ENCODE data around the gene MAPK1. TPM values are rescaled to one million over a fixed set of nuclear protein-coding genes. Genes with fewer than 3 reads are reported as not detected.

MAPK1 gene
- total and polyA plus RNA-seq, 7 experiments from 2014 or later = 58.3 to 120 (median 97.0) TPM

DNA sequence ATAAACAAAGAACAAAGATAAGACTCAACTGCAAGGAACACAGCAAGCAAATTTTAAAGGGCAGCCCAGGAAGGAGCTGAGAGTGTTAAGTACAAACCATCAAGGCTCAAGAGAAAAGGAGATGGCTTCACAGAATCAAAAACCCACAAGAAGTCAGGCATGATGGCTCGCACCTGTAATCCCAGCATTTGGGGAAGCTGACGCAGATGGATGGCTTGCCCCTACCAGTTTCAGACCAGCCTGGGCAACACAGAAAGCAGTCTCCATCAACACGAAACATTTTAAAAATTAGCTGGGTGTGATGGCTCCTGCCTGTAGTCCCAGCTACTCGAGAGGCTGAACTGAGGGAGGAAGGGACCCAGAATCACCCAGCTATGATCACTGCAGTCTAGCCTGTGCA is 32.6 kb downstream of the MAPK1 start:
- intact Hi-C loops (cut with micrococcal nuclease) = no loop called here
- H3K9me3 ChIP-seq (ENCODE audit: control insufficient read depth in 2 of 3, low read length in 3 of 3) = no peaks in the 10 kb centered on the region
- H3K27me3 ChIP-seq (ENCODE audit: control insufficient read depth in 2 of 2, insufficient read depth in 2 of 2, low read length in 2 of 2) = no peaks in the 10 kb centered on the region
- Mint-ChIP-seq H3K27me3 (no peaks in the 10 kb centered on the region), H3K9me3 (no peaks in the 10 kb centered on the region), H3K4me1 (peaks cover 23 to 84% (median 70%) of the 10 kb centered on the region in 7 donors), H3K4me3 (peak overlapping the region in 3 of 10 donors; percentile 3 to 57 (median 6)), H3K27ac (peak overlapping the region in 6 of 9 donors; percentile 2 to 74 (median 50)), H3K36me3 (peaks cover 0 to 3% (median 2%) of the 10 kb centered on the region in 5 donors)
- peak; percentile 24 for ATAC-seq
- no peak overlapping the region for H3K4me3 ChIP-seq (ENCODE audit: low read length)
- no peak overlapping the region for H3K27ac ChIP-seq (ENCODE audit: low read depth, low read length)
- H3K36me3 ChIP-seq (ENCODE audit: control insufficient read depth in 2 of 3, insufficient read depth in 3 of 3, low read length in 3 of 3) = no peaks in the 10 kb centered on the region
- CTCF ChIA-PET = no interaction called here
- POLR2A ChIA-PET = interaction anchor here (0.6 kb wide), 1 partner anchor 14 kb away, joined by 3 read pairs; no protein-coding TSS in a partner anchor
- H3K4me1 ChIP-seq (ENCODE audit: control insufficient read depth in 2 of 2, insufficient read depth in 2 of 2, low read length in 2 of 2) = peaks cover 12 to 19% of the 10 kb centered on the region in 2 donors
- DNase-seq = no peak

DNA sequence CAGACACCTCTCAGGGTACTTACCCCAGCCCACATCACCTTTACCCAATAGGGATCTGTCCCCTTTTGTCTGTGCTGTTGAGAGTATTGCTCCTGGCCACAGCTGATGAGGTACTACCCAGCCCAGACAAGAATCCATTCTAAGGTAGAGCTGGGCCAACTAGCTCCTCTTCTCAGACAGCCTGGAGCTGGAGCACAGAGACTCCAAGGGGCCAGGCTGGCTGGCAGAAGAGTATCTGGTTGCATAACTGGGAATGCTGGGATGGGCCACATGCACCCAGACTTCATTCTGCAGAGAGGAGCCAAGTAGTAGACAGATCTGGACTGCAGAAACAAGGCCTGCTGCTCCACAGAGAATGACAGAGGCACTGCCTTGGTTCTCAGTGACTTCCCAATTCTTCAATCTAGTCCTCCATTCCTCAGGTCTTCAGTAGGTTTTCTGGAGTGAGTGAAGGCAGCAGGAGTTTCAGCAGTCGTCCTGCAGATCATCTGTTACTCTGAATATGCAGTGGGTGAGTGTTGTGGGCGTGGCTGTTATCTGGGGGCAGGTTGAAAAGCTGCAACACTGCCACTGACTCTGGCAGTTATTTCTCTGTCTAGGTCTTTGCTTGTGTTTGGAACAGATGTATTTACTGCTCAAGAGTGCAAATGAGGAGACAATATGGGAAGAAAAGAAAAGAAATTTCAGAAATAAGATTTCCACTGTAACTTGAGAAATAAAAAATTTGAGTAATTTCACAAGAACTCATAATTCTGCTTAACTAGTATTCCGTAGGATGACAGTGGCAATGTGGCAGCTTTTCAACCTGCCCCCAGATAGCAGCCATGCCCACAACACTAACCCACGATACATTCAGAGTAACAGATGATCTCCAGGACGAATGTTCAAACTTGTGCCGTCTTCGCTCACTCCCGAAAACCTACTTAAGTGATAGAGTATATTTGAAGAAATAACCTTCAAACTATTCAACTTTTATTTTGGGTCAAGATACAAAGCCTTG is 34.9 kb downstream of the MAPK1 start:
- CTCF ChIA-PET = interaction anchor here (1.1 kb wide), 1 partner anchor 150 kb away, joined by 3 read pairs; the partner anchor contains the start of gene TOP3B
- no peaks in the 10 kb centered on the region for H3K36me3 Mint-ChIP-seq
- POLR2A ChIA-PET = no interaction called here
- ATAC-seq = peak; percentile 55
- Histone ChIP-seq H3K36me3 (ENCODE audit: control insufficient read depth in 2 of 3, insufficient read depth in 3 of 3, low read length in 3 of 3) (no peaks in the 10 kb centered on the region), H3K4me1 (ENCODE audit: control insufficient read depth in 2 of 2, insufficient read depth in 2 of 2, low read length in 2 of 2) (peaks cover 19 to 20% of the 10 kb centered on the region in 2 donors), H3K27ac (ENCODE audit: low read depth, low read length) (no peak overlapping the region), H3K4me3 (ENCODE audit: low read length) (no peak overlapping the region), H3K27me3 (ENCODE audit: control insufficient read depth in 2 of 2, insufficient read depth in 2 of 2, low read length in 2 of 2) (no peaks in the 10 kb centered on the region), H3K9me3 (ENCODE audit: control insufficient read depth in 2 of 3, low read length in 3 of 3) (no peaks in the 10 kb centered on the region)
- no peaks in the 10 kb centered on the region for H3K27me3 Mint-ChIP-seq
- DNase-seq = no peak
- peak overlapping the region in 8 of 9 donors; percentile 9 to 70 (median 48) for H3K27ac Mint-ChIP-seq
- H3K4me3 Mint-ChIP-seq = peak overlapping the region in 2 of 10 donors; percentile 4 to 13
- peaks cover 27 to 88% (median 79%) of the 10 kb centered on the region in 7 donors for H3K4me1 Mint-ChIP-seq
- intact Hi-C loops (cut with micrococcal nuclease) = no loop called here
- H3K9me3 Mint-ChIP-seq = no peaks in the 10 kb centered on the region

GRCh38 chr22:21829523-21829922 is 37.9 kb downstream of the MAPK1 start:
- Mint-ChIP-seq H3K36me3 (no peaks in the 10 kb centered on the region), H3K4me3 (peak overlapping the region in 1 of 10 donors; percentile 1), H3K27ac (peak overlapping the region in 5 of 9 donors; percentile 6 to 57 (median 26)), H3K9me3 (no peaks in the 10 kb centered on the region), H3K4me1 (peaks cover 21 to 86% (median 82%) of the 10 kb centered on the region in 7 donors), H3K27me3 (no peaks in the 10 kb centered on the region)
- intact Hi-C loops (cut with micrococcal nuclease) = no loop called here
- H3K4me3 ChIP-seq (ENCODE audit: low read length) = no peak overlapping the region
- H3K9me3 ChIP-seq (ENCODE audit: control insufficient read depth in 2 of 3, low read length in 3 of 3) = no peaks in the 10 kb centered on the region
- H3K4me1 ChIP-seq (ENCODE audit: control insufficient read depth in 2 of 2, insufficient read depth in 2 of 2, low read length in 2 of 2) = peaks cover 17 to 31% of the 10 kb centered on the region in 2 donors
- H3K27me3 ChIP-seq (ENCODE audit: control insufficient read depth in 2 of 2, insufficient read depth in 2 of 2, low read length in 2 of 2) = no peaks in the 10 kb centered on the region
- H3K36me3 ChIP-seq (ENCODE audit: control insufficient read depth in 2 of 3, insufficient read depth in 3 of 3, low read length in 3 of 3) = no peaks in the 10 kb centered on the region
- ChIA-PET POLR2A (no interaction called here), CTCF (interaction anchor here (0.9 to 1.3 kb wide), 2 partner anchors 10 to 14 kb away, joined by 3 read pairs; no protein-coding TSS in a partner anchor)
- ATAC-seq (no peak), DNase-seq (no peak)
- no peak overlapping the region for H3K27ac ChIP-seq (ENCODE audit: low read depth, low read length)

GRCh38 chr22:21828268-21828638 is 39.2 kb downstream of the MAPK1 start:
- ATAC-seq (no peak), DNase-seq (no peak)
- H3K4me1 ChIP-seq (ENCODE audit: control insufficient read depth in 2 of 2, insufficient read depth in 2 of 2, low read length in 2 of 2) = peaks cover 18 to 37% of the 10 kb centered on the region in 2 donors
- intact Hi-C loops (cut with micrococcal nuclease) = no loop called here
- Mint-ChIP-seq H3K9me3 (no peaks in the 10 kb centered on the region), H3K4me1 (peaks cover 24 to 95% (median 90%) of the 10 kb centered on the region in 7 donors), H3K27ac (peak overlapping the region in 5 of 9 donors; percentile 11 to 46 (median 33)), H3K27me3 (no peaks in the 10 kb centered on the region), H3K36me3 (no peaks in the 10 kb centered on the region), H3K4me3 (peak overlapping the region in 3 of 10 donors; percentile 1 to 11 (median 2))
- CTCF ChIA-PET = no interaction called here
- no peaks in the 10 kb centered on the region for H3K36me3 ChIP-seq (ENCODE audit: control insufficient read depth in 2 of 3, insufficient read depth in 3 of 3, low read length in 3 of 3)
- POLR2A ChIA-PET = interaction anchor here (1.3 kb wide), 1 partner anchor 11 kb away, joined by 3 read pairs; no protein-coding TSS in a partner anchor
- no peaks in the 10 kb centered on the region for H3K9me3 ChIP-seq (ENCODE audit: control insufficient read depth in 2 of 3, low read length in 3 of 3)
- no peak overlapping the region for H3K4me3 ChIP-seq (ENCODE audit: low read length)
- H3K27me3 ChIP-seq (ENCODE audit: control insufficient read depth in 2 of 2, insufficient read depth in 2 of 2, low read length in 2 of 2) = no peaks in the 10 kb centered on the region
- no peak overlapping the region for H3K27ac ChIP-seq (ENCODE audit: low read depth, low read length)

- Mint-ChIP-seq H3K4me1 (peaks cover 23 to 95% (median 90%) of the 10 kb centered on the region in 7 donors), H3K4me3 (peak overlapping the region in 2 of 10 donors; percentile 2 to 11), H3K27me3 (no peaks in the 10 kb centered on the region), H3K27ac (peak overlapping the region in 5 of 9 donors; percentile 11 to 46 (median 33)), H3K36me3 (no peaks in the 10 kb centered on the region), H3K9me3 (no peaks in the 10 kb centered on the region)
- ChIA-PET POLR2A (interaction anchor here (1.3 kb wide), 1 partner anchor 11 kb away, joined by 3 read pairs; no protein-coding TSS in a partner anchor), CTCF (no interaction called here)
- no peaks in the 10 kb centered on the region for H3K9me3 ChIP-seq (ENCODE audit: control insufficient read depth in 2 of 3, low read length in 3 of 3)
- intact Hi-C loops (cut with micrococcal nuclease) = no loop called here
- no peak overlapping the region for H3K4me3 ChIP-seq (ENCODE audit: low read length)
- no peak for DNase-seq
- H3K36me3 ChIP-seq (ENCODE audit: control insufficient read depth in 2 of 3, insufficient read depth in 3 of 3, low read length in 3 of 3) = no peaks in the 10 kb centered on the region
- ATAC-seq = no peak
- H3K4me1 ChIP-seq (ENCODE audit: control insufficient read depth in 2 of 2, insufficient read depth in 2 of 2, low read length in 2 of 2) = peaks cover 15 to 32% of the 10 kb centered on the region in 2 donors
- no peak overlapping the region for H3K27ac ChIP-seq (ENCODE audit: low read depth, low read length)
- no peaks in the 10 kb centered on the region for H3K27me3 ChIP-seq (ENCODE audit: control insufficient read depth in 2 of 2, insufficient read depth in 2 of 2, low read length in 2 of 2)
These were observed 39.7 kb downstream of the MAPK1 start for GRCh38 chr22:21827628-21828267.

DNA sequence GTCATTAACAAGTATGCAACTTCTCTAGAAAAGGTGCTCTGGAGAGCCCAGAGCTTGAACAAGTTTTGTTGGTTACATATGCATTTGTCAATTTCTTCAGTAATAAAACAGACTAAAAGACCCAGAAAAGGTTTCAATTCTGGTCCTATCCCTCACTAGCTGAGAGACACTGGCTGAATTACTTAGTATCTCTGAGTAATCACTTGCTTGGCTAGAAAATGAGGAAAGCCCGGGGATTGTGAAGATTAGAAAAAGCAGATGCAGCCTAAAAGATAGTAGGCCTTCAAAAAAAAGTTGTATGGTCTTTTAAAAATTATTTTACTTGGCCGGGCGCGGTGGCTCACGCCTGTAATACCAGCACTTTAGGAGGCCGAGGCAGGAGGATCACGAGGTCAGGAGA is 41.2 kb downstream of the MAPK1 start:
- DNase-seq (no peak), ATAC-seq (no peak)
- intact Hi-C loops (cut with micrococcal nuclease) = no loop called here
- Mint-ChIP-seq H3K36me3 (peaks cover 0 to 4% (median 2%) of the 10 kb centered on the region in 5 donors), H3K9me3 (no peaks in the 10 kb centered on the region), H3K4me1 (peaks cover 26 to 92% (median 84%) of the 10 kb centered on the region in 7 donors), H3K27ac (peak overlapping the region in 1 of 9 donors; percentile 18), H3K27me3 (no peaks in the 10 kb centered on the region), H3K4me3 (no peak overlapping the region)
- peaks cover 7 to 32% of the 10 kb centered on the region in 2 donors for H3K4me1 ChIP-seq (ENCODE audit: control insufficient read depth in 2 of 2, insufficient read depth in 2 of 2, low read length in 2 of 2)
- H3K36me3 ChIP-seq (ENCODE audit: control insufficient read depth in 2 of 3, insufficient read depth in 3 of 3, low read length in 3 of 3) = no peaks in the 10 kb centered on the region
- CTCF ChIA-PET = no interaction called here
- POLR2A ChIA-PET = no interaction called here
- H3K27me3 ChIP-seq (ENCODE audit: control insufficient read depth in 2 of 2, insufficient read depth in 2 of 2, low read length in 2 of 2) = no peaks in the 10 kb centered on the region
- H3K4me3 ChIP-seq (ENCODE audit: low read length) = no peak overlapping the region
- H3K9me3 ChIP-seq (ENCODE audit: control insufficient read depth in 2 of 3, low read length in 3 of 3) = no peaks in the 10 kb centered on the region
- no peak overlapping the region for H3K27ac ChIP-seq (ENCODE audit: low read depth, low read length)

Data from naive thymus-derived CD4-positive, alpha-beta T cell (primary cell).